Activated CD4-positive, alpha-beta T cell treated with anti-CD3 and anti-CD28 coated beads, Interleukin-2, Interleukin-4, amounts not matched to agents 100 ng/mL and 50 ng/mL, durations not matched to agents 16 hours and 8 hours (primary cell): Measurements from ENCODE around the gene KCNG4.

Experiments
- DNase-seq: peaks from one replicate; pipeline ENCODE4 v3.0.0-alpha.2; 2020; ENCODE audit warnings: low spot score

KCNG4 gene

GRCh38 chr16:84239909-84240308, at the start of gene KCNG4:
TSS of gene KCNG4 (minus strand) at chr16:84240012. CDS start at chr16:84237485, 2,527 bp downstream.
- DNase-seq, result no peak

DNA sequence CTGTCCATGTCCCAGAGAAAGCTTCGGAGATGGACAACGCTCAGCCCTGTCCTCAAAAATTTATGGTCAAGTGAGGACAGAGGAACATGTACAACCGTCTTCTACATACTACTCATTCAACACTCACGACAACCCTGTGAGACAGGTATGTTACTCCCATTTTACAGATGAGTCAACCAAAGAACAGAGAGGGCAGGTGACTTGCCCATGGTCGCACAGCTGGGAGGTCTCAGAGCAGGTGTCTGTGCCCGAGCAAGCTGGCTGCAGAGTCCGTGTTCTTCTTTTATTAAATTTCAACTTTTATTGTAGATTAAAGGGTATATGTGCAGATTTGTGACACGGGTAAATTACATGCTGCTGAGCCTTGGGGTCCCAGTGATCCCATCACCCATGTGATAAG, 49.1 kb upstream of the KCNG4 start:
- no peak for DNase-seq

GRCh38 chr16:84286578-84287240, 46.9 kb upstream of the KCNG4 start:
- no peak for DNase-seq

DNA sequence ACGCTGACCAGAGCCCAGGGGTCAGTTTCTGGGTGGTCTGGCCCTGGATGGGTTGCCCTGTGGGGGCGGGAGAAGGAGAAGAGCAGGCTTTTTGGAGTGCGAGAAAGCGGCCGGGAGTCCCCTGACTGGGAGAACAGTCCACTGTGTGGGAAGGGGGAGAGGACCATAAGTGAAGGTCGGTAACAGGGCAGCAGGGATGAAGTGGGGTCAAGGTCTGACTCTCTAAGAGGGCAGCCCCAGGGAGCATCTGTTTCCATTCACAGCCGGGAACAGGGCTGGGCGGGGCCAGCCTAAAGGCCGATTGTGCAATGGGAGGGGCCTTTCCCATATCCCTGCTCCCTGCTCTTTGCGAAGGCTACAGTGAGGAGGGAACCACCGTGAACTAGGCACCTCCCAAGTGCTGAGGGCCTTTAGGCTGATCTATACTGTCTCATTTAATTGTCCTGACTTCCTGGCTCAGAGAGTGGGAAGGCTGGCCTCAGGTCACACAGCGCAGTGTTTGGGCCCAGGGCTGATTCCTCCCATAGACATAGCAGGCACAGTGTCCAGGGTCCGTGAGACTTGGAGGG, 44.4 kb upstream of the KCNG4 start:
- DNase-seq, result no peak

DNA sequence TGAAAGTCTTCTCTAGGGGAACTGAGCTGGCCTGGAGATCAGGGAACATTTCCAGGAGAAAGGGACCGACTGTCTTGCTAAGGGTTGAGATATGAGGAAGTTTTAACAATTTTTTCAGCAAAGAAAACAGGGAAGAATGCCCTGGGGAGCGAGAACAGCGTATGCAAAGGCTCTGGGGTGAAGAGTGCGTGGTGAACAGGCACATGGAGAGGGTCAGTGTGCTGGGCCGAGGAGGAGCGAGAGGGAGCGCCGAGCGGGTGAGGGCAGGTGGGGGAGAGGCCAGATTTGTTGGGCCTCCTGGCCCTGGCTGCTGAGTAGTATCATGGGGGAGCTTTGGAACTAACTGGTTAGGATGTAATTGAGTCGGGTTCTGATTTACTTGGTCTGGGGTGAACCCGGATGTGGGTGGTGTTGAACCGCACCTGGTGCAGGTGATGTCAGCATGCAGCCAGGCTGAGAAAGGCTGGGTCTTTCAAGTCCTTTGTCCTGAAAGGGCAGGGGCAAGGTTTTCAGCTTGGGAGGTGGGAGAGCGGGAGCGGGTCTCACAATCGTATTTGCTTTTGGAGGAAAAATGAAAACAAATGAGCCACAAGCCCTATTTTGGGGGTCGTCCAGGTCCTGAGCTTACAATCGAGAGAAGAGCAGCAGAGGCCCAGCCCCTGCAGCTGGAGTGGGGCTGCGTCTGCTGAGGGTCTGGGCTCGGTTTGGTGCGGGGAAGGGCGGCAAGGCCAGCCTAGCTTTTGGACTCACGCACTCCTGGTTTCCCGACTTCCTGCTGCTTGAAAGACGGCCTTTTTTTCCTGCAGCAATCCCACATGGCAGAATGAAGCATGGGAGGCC, 43.7 kb upstream of the KCNG4 start:
- DNase-seq, result no peak

- DNase-seq, result no peak
Measured at GRCh38 chr16:84282533-84282932, 42.7 kb upstream of the KCNG4 start.

DNA sequence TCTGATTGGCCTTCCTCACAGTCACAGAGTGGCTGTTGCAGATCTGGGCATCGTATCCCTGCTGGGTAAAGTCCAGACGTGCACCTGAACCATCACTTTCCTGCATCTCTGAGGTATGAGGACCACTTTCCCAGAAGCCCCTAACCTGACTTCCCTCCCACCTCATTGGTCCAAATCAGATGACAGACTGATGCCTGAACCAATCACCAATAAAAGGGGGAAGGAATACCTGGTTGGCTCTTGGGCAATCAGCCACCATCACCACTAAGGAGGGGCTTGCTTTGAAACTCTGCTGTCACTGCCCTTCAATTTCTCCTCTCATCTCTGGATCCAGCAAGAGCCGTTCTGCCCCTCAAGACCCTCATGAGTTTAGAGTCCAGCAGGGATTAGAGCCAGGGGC, 41.3 kb upstream of the KCNG4 start:
- DNase-seq, result no peak

DNA sequence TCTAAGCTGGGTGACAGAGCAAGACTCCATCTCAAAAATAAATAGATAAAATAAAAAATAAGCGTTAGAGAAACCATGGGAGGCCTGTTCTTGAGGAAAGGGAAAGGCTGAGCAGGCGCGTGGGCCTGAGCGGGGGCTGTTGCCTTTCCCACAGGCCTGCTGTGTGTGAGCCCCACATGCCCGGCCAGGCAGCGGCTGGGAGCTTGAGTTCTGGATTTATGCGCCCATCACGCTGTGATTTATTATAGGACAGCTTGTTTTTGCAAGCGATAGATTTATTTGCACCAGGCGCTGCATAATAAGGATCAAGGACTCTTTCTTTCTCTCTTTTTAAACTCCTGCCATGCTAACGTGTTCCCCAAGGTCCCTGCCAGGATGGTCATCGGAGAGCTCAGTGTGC, 40.1 kb upstream of the KCNG4 start:
- DNase-seq, result no peak

- no peak for DNase-seq
Measured at GRCh38 chr16:84278968-84279367, 39.2 kb upstream of the KCNG4 start.

DNA sequence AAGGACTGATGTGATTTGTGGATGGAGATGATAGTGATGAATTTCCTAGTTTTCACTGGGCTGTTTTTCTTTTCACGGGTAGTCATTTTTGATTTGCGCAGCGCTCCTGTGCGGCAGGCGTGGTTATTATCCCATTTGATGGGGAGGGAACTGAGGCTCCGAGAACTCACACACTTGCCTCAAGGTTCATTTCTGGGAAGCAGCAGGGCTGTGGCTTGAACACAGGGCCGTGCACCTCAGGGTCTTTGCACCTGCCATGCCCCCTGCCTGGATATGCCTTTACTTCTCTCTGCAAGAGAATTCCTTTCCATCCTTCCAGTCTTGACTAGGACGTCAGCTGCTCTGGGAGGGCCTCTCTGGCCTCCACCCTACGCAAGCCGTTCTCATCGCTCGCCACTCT, 38.5 kb upstream of the KCNG4 start:
- DNase-seq, result no peak

GRCh38 chr16:84277244-84277823, 37.5 kb upstream of the KCNG4 start:
- peak; percentile 56 for DNase-seq

DNA sequence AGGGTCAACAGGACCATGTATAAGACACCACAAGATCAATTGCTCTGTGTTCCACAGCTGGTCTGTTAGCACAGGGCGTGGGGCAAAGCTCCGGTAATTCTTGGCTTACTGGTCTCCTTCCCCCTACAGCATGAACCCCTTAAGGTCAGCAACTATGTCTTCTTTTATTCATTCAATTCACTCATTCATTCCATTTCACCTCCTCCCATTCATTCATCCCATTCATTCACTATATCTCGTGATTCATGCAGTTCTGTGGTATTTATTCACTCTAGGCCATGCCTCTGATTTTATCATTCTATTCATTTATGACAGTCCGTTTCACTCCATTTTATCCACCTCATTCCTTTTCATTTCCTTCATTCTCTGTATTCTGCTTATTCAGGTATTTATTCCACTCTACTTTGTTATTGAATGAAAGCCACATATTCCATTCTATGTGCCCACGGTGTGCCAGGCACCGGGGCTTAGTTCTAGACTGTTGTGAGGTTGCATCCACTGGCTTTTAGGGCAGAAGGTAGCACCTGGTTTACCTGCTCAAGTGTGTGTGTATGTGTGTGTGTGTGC, 35.9 kb upstream of the KCNG4 start:
- DNase-seq, result no peak

- no peak for DNase-seq
Measured at GRCh38 chr16:84274515-84274914, 34.7 kb upstream of the KCNG4 start.

DNA sequence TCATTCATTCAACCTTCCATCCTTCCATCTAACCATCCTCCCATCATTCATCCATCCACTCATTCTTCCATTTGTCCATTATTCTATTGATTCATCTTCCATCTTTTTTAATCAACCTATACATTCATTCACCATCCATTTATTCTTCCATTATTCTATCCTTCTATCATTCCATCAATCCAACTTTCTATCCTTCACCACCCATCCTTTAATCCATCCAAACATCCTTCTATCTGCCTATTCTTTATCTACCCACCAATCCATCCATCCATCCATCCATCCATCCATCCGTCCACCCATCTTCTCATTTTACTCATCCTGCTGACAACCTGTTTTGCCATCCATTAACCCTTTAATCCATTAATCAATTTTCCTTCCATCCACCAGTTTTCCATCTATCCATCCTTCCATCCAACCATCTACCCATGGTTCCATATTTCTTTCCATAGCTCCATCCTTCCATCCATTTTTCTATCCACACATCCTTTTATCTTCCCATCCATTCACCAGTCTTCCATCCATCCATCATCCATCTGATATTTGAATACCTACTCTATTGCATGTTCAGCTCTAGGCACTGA, 33.0 kb upstream of the KCNG4 start:
- no peak for DNase-seq

- no peak for DNase-seq
Measured at GRCh38 chr16:84271866-84272265, 32.1 kb upstream of the KCNG4 start.

DNA sequence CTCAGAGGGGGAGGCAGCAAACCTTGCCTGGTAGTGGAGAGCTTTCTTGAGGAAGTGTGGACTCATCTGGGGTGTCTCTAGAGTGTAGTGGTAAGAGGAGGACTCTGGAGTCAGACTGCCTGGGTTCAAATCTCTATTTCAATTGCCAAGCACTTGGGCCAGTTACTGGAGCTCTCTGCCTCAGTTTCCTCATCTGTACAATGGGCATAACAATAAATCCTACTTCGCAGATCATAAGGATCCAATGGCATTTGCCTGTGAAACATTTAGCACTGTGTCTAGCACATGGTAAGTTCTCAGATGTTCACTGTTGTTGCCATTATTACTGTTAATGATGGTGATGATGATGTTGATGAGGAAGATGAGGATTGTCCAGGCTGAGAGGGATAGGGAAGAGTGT, 31.2 kb upstream of the KCNG4 start:
- no peak for DNase-seq

- DNase-seq, result no peak
Measured at GRCh38 chr16:84270531-84270930, 30.7 kb upstream of the KCNG4 start.

DNA sequence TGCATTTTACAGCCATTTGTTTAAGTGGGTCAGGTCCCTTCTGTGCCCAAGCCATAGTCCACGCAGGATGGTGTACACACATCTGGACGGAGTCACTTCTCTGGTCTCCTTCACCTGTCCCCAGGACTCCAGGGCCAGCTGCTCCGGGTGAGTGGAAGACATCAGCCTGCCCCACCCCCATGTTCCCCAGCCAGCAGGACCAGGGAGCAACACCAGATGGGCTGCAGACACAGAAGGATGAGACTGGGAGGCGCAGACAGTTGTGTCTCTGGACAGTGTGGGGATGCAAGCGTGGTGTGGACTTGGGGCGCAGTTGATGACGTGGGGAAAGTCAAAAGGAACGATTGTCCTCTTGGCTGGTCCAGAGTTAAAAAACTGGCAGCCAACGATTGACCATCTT, 30.3 kb upstream of the KCNG4 start:
- DNase-seq, result no peak

DNA sequence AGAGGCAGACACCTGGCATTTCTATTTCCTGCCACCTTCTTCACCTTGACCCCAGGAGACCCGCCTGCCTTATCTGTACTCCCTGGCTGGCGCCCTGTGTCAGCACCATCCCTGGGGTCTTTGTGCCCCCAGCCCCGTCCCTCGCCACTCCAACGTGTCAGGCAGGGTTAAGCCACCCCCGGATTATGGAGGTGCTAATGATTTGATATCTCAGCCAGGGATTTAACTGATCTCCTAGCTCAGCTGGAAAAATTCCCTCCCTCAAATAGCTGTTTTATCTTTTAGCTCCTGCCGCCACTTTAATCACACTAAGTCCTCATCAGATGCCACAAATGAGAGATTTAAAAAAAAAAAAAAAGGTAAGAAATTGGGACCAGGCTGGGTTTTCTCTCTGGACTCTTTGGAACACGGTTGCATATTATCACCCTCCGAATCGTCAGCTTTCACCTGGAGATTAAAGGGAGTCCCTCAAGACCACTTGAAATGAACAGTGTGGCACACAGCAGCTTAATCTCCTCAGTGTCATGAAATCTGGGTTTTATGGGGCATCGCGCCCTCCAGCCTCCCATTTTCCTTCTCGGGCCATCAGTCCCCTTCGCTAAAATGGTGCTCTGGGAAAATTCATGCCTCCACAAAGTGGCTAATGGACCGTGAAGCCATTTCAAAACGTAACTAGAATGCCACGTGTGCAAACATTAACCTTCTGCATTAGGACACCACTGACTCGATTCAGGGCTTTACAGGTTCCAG, 28.7 kb upstream of the KCNG4 start:
- no peak for DNase-seq

- no peak for DNase-seq
Measured at GRCh38 chr16:84267380-84267779, 27.6 kb upstream of the KCNG4 start.

- peak; percentile 51 for DNase-seq
Measured at GRCh38 chr16:84266451-84266850, 26.6 kb upstream of the KCNG4 start.

DNA sequence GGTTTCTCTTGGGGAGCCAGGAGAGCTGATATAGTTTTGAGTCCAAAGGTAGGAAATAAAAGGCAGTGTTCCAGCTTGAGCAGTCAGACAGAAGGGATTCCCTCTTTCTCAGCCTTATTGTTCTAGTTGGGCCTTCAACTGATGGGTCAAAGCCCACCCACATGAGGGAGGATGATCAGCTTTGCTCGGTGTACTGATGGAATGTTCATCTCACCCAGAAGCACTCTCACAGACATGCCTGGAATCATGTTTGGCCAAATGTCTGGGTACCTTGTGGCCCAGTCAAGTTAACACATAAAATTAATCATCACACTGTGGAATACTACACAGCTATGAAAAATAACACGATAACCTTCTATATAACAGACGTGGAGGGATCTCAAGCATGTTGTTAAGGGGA, 23.1 kb upstream of the KCNG4 start:
- DNase-seq, result no peak
